Islet precursor cell (in vitro differentiated cells): Measurements from ENCODE around the gene PADI3.

Experiments
- DNase-seq: peaks from one replicate; pipeline ENCODE4 v3.0.0-alpha.2; 2018

The PADI3 gene

DNA sequence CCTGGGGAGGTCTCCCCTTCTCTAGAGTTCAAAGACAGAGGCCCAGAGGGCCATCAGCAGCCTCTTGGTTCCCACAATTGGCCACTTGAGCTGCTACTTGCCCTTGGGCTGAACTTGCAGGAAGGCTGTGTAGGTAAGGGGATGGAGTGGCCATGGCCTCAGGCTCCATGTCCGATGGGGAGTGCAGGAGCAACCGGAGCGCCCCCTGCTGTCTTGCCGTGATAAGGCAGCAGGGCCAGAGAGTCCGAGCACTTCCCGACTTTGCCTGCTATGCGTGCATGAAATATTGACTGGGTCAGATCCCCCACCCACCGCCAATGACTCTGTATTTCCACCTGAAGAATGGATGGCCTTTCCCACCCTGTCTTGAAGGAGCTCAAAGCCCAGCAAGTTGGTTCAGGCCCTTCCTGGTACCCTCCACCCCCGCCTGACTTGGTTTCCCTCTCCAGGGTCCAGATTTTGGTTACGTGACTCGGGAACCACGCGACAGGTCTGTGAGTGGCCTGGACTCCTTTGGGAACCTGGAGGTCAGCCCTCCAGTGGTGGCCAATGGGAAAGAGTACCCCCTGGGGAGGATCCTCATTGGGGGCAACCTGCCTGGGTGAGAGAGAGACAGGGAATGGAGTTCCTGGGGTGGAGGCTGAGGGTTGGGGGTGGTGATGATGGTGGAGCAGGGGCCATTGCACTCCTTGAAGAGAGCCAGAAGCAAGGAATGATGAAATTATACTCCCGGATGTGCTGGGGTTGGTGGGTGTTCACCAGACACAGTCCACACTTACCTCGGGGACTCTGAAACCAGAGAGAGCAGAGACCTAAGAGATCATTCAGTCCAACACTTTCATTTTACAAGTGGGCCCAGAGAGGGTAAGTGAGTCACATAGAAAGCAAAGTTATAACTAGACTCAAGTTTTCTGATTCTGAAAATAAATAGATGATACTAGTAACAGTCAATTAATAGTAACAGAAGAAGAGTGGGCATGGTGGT, 25.6 kb downstream of the PADI3 start:
- DNase-seq, result peak; percentile 87

DNA sequence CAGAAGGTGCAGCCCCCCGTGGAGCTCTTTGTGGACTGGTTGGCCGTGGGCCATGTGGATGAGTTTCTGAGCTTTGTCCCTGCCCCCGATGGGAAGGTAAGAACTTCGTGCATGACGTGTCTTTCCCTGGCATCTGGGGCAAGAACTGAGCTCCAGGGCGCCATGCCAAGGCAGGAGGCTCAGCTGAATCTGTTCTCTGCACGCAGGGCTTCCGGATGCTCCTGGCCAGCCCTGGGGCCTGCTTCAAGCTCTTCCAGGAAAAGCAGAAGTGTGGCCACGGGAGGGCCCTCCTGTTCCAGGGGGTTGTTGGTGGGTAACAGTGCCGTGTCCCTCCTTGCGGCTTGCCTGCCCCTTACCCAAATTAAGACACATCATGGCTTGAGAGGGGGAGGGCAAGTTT, 27.7 kb downstream of the PADI3 start:
- DNase-seq, result peak; percentile 42

GRCh38 chr1:17277511-17278159, 28.7 kb downstream of the PADI3 start:
- peak; percentile 43 for DNase-seq

- DNase-seq, result peak; percentile 46
Measured at GRCh38 chr1:17278996-17279830, 30.3 kb downstream of the PADI3 start.

DNA sequence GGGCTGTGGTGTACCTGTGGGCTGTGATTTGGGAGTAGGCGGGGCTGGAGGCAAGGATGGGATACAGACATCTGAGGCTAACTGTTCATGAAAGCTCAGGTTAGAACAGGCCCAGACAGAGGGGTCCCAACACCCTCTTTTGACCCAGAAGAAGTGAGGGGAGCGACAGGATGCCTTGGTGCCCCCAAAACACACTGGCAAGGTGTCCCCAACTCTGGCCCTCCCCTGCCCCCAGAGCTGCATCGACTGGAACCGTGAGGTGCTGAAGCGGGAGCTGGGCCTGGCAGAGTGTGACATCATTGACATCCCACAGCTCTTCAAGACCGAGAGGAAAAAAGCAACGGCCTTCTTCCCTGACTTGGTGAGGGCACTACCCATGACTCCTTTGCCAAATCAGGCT, 31.5 kb downstream of the PADI3 start:
- peak; percentile 43 for DNase-seq

DNA sequence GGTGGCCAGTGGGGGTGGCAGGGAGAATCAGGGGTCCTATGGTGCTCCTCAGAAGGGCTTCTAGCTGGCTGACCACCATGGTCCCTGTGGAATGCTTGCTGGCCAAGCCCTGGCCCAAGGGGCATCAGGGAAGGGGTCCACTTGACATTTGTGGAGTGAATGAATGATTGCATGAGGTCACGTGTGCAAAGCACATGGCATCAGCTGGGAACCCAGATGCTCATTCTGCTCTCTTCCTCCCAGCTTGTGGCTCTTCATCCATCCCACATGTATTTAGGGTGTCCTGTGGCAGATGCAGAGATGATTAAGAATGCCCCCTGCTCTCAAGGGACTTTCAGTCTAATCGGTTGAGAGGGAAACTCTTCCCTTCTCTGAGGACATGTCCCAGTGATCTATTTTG, 32.0 kb downstream of the PADI3 start:
- DNase-seq, result no peak

- DNase-seq, result peak; percentile 29
Measured at GRCh38 chr1:17281775-17282181, 32.9 kb downstream of the PADI3 start.

GRCh38 chr1:17282836-17283235, 33.9 kb downstream of the PADI3 start:
- peak; percentile 37 for DNase-seq

- DNase-seq, result no peak
Measured at GRCh38 chr1:17286646-17287045, 37.7 kb downstream of the PADI3 start.

DNA sequence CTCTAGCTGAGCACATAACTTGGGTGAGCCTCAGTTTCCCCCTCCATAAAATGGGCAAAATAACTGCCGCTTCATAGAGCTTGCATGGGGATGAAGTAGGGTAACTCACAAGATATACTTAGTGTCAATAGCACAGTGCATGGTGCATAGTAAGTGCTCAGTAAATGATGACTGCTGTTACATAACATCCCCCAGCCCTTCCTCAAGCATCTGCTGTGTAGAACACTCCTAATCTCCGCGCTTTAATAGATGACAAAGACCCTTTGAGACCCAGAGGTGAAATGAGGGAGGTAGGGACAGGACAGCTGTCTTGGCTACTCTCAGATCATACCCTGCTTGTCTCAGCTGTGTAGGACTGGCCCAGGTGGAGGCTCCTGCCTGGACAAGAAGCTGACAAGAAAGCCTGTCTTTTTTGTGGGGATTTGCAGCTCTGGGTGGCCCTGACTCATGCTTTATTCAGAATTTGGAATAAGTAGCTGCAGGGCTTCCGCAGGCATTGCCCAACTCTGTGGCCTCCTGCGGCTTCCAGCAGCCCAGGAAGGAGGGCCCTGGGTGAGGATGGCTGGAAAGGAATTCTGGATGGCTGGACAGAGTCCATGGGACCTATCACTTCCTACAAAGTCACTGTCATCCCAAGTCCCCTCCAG, 38.4 kb downstream of the PADI3 start:
- DNase-seq, result peak; percentile 70

- DNase-seq, result peak; percentile 35
Measured at GRCh38 chr1:17289721-17290120, 40.8 kb downstream of the PADI3 start.

GRCh38 chr1:17290553-17290952, 41.7 kb downstream of the PADI3 start:
- no peak for DNase-seq

- peak; percentile 60 for DNase-seq
Measured at GRCh38 chr1:17292299-17293160, 43.6 kb downstream of the PADI3 start.

GRCh38 chr1:17293681-17294425, 45.0 kb downstream of the PADI3 start:
- peak; percentile 36 for DNase-seq

DNA sequence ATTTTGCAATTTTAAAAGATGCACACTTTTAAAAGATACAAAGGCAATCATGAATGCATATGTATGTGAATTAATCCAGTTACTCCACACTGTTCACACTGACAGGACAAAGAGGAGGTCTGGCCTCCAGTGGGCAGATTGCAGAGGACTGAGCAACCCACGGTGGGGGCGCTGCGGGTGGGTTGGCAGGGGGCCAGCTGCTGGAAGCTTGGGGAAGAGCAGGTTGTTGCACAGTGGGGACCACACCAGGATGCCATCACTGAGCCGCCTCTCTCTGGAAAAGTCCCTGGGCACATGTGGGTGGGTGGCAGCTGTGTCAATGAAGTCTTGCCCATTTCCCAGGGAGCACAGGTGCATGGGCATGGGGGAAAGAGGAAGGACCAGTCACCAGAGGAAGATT, 46.4 kb downstream of the PADI3 start:
- no peak for DNase-seq

- no peak for DNase-seq
Measured at GRCh38 chr1:17296086-17296485, 47.2 kb downstream of the PADI3 start.

GRCh38 chr1:17297991-17298390, 49.1 kb downstream of the PADI3 start:
- DNase-seq, result no peak

GRCh38 chr1:17301767-17302166, 52.9 kb downstream of the PADI3 start:
- DNase-seq, result no peak

GRCh38 chr1:17304151-17304825, 55.4 kb downstream of the PADI3 start:
- peak; percentile 87 for DNase-seq

GRCh38 chr1:17304826-17305175, 55.9 kb downstream of the PADI3 start:
- no peak for DNase-seq
